Muscle of arm (tissue), 14 donors: ENCODE results near the gene TMEM252. TPM values are rescaled to one million over a fixed set of nuclear protein-coding genes. Genes with fewer than 3 reads are reported as not detected.

Experiments
- DNase-seq: peaks from one replicate; pipeline ENCODE4 v3.0.0-alpha.2; 2013
- long read RNA-seq, 11 donors: transcript quantifications; one replicate each; lab custom pipeline, GENCODE V29; 2026
- polyA plus RNA-seq, 12 donors: library from polyadenylated mRNA; unstranded; fragments of 120-200 nt; gene quantifications; one replicate each; pipeline ENCODE4 v1.2.1, GENCODE V29; 2013; ENCODE audit not compliant: insufficient read length in 12 of 12

TMEM252 gene
- 1 to 10 TPM in 8 of 12 donors, under 1 TPM in 2, not detected in 2; 0.92 to 2.2 (median 1.5) TPM for polyA plus RNA-seq
- long read RNA-seq, donor 1, transcript TMEM252-201 (2 exons, 1,245 nt), result major isoform, 8 of 8 reads
- long read RNA-seq, donor 1, partial matches to known transcripts, result 0 of 8 reads
- long read RNA-seq, donor 1, other reads (novel, unspliced or antisense), result 0 of 8 reads
- long read RNA-seq, donor 2, result 0 reads
- long read RNA-seq, donor 3, result 0 reads
- long read RNA-seq, donor 4, result 0 reads
- long read RNA-seq, donor 5, result 0 reads
- long read RNA-seq, donor 6, result 0 reads
- long read RNA-seq, donor 7, result 0 reads
- long read RNA-seq, donor 8, result 0 reads
- long read RNA-seq, donor 9, result 0 reads
- long read RNA-seq, donor 10, result 0 reads
- long read RNA-seq, donor 11, result 0 reads

DNA sequence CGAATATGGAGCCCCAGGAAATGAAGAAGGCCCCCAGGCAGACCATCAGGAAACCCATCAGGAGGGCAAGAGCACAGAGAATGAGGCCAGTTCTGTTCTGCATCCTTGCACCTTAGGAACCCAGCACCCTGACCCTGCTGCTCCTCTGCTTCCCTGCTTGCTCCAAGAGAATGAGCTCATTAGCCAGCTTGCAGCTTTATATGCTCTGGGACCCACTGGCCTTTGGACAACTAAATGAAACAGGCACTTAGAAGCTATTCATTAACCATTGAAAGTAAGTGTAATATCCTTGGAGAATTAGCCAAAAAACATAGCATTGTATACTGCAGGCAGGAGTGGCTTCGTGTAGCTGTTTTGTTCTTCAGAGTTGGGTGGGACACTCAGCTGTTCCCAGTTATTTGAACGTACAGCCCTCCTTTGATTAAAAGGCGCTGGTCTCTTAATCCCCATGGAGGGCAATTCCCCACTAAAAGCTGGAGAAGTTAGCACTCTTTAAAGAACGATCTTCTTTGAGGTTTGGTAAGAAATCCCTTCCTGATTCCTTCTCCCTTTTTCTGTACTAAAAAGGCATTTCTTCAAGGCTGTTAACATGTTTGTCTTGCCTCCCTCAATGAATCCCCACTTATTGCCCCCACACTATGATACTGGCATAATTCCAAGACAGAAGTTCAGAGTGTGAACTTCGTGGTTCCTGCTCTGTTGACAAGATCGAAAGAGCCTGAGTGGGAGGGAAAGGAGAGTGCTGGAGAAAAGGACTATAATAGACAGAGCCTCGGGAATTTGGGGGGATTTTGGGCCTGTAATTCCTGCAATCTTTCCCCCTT, at the start of gene TMEM252:
TSS of gene TMEM252 (minus strand) at position 172 of the 824 bp plus-strand sequence. CDS start at position 103, 69 bp downstream.
- DNase-seq, result no peak

- no peak for DNase-seq
Observed at GRCh38 chr9:68585034-68585761, 44.5 kb upstream of the TMEM252 start.

DNA sequence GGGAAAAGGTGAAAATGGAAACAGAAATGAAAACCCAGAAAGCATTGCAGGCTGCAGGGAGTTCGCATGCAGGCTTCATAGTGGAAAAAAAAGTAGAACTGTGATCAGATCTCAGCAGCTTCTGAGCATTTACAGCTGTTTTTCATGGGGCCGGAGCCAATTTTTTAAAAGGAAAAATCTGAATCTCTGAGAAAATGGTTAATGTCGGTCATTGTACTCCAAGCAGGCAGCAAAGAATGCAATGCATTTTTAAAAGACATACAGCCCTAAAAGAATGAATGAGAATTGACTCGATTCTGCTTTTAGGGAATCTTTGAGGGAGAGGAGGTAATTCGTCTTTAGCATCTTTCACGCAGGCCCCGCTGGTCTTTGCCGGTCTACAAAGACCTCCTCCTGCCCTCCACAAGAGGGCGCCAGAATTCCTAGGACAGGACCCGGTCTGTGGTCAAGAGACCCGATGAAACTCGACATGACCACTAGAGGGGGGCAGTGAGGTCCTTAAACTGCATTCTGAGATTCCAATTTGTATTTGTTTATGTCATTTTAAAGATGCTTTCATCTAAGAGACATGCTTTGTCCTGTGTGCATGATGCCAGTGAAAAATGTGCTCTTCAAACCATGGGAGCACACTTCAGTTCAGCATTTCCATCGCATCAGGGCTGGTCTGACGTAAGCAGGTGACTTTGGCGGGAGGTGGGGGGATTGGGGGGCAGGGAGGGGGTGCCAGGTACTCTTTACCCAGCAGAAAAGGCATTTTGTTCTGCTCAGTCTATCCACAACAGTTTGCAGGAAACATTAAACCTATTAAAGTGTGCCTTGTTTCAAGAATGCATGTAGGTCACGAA, 43.7 kb upstream of the TMEM252 start:
- DNase-seq, result peak; percentile 73

DNA sequence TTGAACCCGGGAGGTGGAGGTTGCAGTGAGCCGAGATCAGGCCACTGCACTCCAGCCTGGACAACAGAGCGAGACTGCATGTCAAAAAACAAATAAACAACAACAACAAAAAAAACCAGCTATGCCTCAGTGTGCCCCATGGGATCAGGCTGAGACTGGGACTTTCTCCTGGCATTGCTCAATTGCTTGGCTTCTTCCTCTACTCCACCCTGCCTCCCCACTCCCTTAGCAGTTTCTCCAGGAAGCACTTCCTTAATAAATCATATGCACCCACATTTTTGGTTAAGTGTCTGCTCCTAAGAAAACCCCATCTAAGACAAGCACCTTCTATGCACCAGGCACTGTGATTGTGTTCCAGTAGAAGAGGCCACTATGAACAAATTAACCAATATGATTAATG, 41.0 kb upstream of the TMEM252 start:
- no peak for DNase-seq

DNA sequence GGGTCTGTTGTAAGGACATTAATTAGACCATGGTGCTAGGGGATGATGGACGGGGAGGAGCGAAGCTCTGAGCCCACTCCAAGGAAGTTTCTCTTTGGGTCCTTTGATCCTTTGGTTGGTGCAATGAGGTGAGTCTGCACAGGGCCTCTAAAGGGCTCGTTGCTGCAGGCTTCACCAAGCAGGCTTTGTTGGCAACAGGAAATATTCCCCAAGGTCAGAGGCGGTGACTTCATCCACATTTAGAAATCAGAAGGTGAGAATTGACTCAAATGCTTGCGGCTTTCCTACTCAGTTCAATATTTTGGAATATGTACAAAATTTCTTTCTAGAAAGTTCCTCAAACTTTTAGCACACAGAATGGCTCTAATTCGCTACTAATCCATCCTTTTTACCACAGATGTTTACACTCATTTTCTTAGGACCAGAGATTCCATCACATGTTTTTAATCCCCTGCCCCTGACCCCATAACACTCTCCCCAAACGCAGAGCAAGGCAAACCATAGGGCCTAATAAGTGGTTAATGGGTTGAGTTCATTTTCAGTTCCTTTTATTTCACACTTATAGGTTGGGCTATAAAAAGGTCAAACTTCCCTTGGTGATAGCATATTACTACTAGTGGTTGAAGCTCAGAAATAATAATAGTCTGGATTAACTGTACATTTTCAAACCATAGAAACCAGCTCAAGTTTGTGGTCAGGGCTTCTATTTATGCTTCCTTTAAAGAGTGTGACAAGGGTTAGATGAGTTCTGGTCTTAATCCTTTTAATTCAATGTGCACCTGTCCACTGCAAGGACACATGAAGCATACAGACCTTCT, 37.3 kb upstream of the TMEM252 start:
- DNase-seq, result no peak

GRCh38 chr9:68575817-68576216, 35.1 kb upstream of the TMEM252 start:
- no peak for DNase-seq

DNA sequence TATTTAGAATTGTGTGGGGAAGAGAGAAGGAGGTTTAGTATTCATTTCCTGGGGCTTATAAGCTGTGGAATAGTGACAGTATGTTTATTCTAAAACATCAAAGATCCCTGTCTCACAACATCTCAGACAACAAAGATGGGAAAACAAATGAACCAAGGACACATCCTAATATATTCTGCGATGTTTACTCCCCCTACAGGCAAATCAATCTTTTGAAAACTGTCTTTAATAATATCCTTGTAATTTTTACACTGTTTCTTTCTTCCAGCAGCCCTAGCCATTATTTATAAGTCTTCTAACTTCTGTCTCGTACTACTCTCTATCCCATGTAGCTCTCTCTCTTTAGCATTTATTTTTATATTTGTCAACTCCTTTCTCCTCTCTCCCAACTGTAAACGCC, 33.5 kb upstream of the TMEM252 start:
- DNase-seq, result no peak

DNA sequence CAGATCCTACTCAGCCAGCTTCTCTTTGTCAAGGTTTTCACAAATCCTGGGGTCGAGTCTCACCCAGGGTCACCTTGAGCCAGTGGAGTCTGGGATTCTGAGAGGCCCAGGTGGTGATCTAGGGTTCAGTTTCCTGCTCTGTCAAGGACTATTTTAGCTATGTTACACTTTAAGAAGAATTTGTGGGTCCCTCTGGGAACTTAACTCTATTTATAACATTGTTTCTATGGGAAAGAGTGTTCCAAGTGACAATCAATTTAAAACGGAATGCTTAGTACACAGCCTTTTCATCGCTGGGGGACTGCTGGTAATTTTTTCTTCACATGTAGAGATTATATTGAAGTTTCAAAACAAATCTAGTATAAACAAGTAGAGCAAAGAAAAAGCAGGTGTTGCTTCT, 26.9 kb upstream of the TMEM252 start:
- no peak for DNase-seq

DNA sequence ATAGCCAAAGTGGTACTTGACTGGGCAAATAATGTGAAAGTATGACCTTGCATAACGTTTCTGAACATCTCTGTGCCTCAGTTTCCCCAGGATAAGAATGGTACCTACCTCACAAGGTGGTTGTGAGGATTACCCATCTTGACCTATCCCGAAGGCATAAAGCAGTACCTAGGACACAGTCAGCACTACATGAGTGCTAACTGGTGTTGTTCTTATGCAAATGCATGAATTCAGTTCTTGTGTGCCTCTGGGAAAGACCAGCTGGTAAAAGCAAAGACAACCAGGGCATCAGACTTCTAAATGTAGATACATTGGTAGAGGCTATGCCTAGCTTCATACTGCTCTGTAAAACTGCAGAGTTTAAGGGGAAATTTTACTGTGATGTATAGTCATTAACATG, 21.8 kb upstream of the TMEM252 start:
- DNase-seq, result no peak

GRCh38 chr9:68560071-68560844, 19.6 kb upstream of the TMEM252 start:
- no peak for DNase-seq

DNA sequence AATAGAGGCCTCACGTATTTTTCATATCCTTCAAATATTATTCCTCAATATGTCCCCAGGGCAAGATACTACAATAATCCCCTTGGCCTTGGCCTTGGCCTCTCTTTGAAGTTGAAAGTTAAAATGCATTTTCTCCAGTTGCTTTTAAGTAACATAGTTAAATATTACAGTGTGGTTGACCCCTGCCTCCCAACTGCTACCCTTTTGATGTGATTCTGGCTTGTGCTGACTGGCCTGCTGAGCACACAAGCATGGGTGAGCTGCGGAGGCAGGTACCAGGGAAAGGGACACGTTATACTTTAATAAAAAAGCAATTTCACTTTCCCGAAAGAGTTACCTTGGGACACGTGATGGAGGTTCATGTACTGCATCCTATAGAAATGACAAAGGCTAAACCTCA, 17.9 kb upstream of the TMEM252 start:
- no peak for DNase-seq

DNA sequence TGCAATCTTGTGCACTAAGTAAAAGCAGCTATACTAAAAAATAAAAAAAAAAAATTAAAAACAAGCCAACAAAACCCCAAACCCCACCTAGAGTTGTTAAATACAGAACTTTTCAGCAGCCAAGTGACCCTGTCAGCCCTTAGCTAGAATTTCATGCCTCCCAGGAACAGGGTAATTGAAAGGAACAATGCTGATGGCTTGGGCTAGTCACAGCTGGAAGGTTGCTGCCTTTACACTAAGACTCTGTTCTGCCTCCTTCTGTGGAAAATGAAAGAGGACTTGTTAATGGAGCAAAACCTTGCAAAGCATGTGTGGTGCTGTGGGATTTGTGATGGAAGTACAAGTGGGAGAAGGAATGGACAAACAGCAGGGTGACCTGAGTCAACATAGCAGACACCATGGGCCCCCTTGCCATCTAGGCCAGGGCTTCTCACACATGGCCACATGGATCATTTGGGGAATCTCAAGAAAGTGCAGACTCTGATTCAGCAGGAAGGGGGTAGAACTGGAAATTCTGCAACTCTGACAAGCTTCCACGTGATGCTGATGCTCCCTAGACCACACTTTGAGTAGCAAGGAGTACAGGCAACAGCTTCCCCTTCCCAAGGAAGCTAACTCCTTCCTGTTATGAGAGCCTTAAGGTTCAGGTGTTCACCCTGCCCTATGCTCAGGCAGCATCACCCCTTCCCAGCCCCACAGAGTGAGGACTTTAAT, 14.9 kb upstream of the TMEM252 start:
- no peak for DNase-seq

DNA sequence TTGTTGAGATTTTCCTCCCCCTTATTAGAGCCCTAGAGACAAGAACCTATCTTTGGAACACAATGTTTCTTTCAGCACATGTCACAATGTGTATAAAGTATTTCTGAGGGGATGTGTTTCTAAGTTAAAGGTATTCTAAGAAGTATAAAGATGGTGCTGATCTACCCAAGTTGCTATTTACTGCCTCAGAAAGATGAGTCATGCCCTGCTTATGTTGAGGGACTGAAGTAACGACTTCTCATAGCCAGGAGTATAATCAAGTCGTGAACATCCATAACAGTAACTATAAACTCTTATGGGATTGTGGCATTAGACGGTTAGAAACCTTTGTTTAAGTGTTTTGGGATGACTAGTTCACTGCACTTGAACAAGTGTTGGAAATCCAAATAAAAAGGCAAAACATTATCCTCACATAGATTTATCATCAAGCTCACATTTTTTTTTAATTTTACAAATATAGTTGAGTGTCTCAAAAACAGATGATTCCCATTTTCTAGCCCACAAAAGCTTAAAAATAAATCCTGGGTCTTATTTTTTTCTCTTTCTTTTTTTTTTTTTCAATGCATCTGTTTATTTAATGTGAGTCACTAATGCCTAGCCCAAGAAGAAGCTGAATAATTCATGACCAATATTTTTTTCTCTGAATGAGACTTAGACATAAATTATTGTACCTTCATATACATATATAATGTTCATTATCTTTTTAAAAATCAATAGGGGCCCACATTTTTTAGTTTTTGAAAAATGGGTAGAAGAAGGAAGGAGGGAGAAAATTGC, 12.2 kb upstream of the TMEM252 start:
- DNase-seq, result no peak

- no peak for DNase-seq
Observed at GRCh38 chr9:68551191-68551590, 10.5 kb upstream of the TMEM252 start.

DNA sequence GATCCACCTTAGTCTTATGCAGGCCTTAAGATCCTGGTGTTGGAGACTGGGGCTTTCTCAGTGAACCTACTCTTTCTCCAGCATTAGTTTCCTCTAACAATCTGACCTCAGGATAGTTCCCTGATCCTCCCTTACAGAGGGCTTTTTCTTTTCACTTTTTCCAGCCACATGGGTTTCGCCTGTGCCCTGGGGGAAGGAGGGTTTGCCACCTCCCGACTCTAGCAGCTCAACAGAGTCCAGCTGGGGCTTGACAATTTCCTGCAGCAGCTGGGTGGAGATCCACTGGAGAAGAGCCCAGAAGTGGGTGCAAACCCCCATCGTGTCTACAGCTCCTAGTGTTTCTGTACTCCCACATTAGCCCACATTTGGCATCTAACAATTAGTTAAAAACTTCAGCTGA, 7.6 kb upstream of the TMEM252 start:
- DNase-seq, result no peak

DNA sequence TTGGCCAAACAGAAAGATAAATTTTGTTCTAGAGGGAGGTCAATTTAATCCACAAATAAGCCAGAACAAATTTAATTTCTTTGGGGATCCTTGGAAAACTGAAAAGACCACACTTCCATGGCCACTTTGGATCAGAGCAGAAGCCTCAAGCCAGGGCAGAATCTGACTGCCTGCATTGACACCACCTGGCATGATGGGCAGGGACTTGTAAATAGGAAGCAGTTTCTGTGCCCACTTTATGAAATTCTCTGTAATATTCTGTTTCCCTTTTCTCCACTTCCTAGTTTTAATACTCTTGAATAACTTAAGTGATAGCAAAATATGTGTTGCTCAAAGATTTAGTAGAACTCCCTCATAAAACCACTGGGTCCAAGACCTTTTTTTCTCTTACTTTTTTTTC, 6.7 kb upstream of the TMEM252 start:
- no peak for DNase-seq

- no peak for DNase-seq
Observed at GRCh38 chr9:68546596-68547390, 6.1 kb upstream of the TMEM252 start.
